Astrocyte of the hippocampus (primary cell): ENCODE data around the gene BOC.

Experiments used
- DNase-seq: peaks from one replicate; pipeline ENCODE4 v3.0.0; 2011; ENCODE audit warnings: low read depth, low spot score

BOC gene

DNA sequence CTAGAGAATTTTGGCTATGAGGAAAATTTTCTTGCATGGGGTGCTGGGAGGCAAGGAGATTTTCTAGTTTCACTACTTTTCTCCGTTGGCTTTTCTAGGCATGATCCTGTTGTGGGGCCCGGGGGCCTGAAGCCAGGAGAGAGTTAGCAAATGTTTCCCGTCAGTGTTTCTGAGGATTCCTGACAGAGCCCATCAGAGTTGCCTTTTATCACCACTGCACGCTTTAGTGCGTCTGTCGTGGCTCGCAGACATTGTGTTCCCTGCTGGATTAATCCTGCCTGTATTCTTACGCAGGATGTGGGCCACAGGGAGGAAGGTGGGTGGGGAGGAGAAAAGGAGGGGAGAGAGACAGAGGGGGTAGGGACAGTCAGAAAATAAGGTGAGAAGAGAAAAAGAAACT, 18.1 kb upstream of the BOC start:
- peak; percentile 23 for DNase-seq

DNA sequence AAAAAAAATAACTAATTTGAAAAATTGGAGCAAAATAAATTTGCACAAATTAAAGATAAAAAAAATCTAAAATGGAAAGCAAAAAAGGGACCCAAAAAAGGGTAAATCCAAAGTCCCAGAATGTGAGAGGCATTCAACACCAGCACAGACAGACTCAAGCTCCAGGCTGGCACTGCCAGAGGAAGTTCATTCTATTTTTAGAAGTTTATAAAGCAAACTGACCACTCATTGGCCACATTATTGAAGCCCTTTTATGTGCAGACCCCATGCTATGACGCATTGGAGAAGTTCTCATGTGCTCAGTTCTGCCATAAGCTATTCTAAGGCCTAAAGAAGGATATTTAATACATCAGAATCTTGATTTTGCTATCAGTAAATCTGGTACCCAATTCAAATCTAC, 17.6 kb upstream of the BOC start:
- peak; percentile 29 for DNase-seq

DNA sequence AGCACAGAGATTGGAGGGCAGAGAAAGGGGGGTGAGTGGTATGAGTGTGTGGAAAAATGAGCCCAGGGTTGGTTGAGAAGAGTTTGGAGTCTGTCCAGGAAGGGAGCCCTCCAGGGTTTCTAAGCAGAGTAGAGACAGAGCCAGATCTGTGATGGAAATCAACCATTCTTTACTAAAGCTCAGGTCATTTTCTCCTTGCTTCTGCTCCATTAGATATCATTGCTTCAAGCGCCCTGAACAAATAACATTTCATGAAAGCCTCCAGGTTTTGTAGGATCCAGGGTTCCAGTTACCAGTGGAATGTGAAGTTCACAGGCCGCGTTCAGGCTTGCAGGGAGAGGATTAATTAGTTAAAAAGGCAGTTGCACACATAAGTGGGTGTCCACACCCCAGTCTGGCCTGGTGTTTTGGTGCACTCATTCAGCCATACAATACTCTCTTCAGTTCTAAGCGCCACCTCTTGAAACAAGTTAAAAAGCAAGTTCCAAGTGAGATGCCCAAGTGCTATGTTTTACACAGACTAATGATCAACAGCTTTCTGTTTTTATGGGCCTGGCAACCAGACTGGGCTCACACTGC, 16.4 kb upstream of the BOC start:
- peak; percentile 63 for DNase-seq

DNA sequence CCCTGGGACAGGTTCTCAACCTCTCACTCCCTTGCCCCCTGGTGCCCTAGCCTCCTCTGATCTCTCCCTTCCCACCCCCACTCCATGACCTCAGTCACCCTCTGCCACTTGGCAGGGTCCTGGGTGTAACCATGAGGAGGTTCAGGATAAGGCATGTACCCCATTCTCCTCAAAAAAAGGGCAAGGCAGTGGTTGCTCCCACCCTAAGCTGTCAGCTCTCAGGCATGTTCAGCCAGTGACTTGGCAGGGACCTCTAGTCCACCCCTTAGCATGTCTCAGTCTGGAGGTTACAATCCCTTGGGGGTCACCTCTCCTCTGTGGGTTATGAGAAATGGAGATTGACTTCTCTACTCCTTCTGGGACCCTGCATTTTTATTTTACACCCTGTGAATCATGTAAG, 11.0 kb upstream of the BOC start:
- DNase-seq = no peak

DNA sequence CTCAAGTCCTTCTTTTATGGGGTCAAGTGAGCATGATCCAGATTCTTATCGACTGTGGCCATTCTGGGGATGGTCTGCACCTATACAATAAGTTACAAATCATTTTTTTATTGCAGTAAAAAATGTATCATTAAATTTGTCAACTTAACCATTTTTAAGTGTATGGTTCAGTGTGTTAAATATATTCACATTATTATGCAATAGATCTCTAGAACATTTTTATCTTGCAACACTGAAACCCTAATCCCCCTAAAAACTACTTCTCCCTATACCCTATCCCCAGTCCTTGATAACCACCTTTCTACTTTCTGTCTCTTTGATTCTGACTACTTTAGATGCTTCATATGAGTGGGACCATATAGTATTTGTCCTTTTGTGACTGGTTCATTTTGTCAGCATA, 10.4 kb upstream of the BOC start:
- no peak for DNase-seq

DNA sequence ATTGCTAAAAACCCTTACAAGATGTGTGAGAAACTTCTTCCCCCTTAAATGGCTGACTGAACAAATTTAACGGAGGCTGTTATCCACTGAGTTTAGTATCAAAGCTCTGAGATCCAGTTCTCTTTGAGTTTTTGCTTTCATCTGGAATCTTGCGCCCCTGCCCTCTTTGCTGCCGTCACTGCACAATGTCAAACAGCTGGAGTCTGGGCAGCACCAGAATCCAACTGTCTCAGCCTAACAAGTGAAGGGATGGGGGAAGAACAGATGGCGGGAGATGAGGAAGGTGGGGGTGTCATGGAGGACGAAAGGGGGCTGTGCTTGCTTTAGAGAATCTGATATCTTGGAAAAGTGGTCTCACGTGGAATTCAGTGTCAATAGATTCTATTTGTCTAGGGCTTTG, 7.0 kb upstream of the BOC start:
- DNase-seq = no peak

DNA sequence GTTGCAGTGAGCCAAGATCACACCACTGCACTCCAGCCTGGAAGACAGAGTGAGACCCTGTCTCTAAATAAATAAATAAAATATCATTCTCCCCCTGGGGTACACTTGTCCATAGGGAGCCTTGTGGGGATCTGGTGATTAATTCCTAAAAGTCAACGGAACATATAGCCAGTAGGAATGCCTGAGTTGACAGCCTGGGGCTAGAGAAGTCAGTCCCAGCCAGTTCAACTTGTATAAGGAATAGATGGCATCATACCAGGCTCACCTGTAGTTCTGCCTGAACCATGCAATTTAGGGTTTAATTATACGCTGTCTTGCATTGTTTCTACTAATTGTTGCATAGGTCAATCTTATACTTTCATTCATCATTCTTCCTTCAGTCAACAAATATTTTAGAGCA, 5.9 kb upstream of the BOC start:
- no peak for DNase-seq

DNA sequence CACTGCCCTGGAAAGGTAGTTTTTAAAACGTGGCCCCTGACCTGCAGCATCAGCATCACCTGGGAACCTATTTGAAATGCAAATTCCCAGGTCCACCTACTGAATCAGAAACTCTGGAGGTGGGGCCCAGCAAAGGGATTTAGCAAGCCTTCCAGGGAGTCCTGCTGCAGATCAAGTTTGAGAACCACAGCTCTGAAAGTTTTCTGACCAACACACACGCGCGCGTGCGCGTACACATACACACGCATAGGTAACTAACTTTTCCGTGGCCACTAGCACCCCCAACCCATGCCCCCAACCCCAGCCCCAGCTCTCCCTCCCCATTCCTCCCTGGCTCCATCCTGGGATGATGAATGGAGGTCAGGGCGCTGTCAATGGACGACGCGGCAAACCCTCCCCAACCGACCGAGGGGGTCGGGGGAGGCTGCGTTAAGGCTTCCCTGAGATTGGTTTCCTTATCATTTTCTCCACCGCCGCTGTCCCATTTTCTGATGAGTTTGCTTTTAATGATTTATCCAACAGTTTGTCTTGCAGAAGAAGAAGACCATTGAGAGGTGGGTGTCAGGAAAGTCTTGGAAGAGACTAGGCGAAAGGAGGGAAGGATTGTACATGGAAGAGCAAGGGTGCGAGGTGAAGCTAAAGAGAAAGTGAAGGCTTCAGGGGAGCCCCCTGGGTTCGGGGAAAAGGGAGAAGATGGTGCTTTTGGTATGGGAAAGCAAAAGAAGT, 590 bp upstream of the BOC start:
- peak; percentile 34 for DNase-seq

DNA sequence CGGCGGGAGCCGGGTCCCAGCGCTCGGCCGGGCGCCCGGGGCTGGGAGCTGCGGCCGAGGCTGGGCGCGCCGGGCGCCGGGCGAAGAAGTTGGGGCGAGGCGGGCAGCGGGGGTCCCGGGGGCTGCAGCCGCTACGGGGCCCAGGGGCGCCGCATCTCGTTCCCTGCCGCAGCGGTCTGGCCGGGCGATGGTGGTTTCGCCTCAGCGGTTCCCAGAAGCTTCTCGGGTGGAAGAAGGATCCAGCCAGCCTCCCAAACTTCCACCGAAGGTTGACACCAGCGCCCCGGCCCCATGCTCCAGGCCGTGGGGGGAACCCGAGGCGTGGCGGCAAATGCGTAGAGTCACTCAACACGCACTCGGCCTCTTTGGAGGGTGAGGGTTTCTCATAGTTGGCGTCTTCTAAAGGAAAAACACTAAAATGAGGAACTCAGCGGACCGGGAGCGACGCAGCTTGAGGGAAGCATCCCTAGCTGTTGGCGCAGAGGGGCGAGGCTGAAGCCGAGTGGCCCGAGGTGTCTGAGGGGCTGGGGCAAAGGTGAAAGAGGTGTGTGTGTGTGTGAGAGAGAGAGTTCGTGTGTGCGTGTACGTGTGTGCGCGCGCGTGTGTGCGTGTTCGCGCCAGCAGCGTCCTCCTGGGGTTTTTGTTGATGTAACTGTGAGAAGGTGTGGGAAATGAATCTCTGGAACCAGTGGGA, 940 bp downstream of the BOC start:
- peak; percentile 57 for DNase-seq

DNA sequence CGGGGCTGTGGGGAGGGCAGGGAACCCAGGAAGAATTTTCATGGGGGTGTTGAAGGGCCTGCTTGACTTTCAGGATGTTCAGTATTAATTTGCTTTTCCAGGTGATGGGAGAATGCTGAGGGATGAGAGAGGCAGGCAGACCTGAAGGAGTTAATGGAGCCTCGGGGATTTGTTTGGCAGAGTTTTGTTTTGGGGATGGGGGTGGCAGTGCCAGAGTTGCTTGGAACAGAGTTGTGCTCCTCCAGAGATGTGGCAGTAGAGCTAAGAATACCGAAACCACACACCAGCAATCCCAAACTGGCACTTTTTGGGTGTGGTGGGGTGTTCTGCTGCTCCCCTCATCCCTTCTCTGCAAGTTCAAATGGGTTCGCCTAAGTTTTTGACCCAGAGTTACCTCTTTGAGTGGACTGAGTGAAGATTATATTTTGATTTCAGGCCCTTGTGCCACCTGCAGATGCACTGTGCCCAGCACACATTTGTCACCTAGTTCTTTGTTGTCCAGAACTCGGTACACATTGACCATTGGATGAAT, 1.6 kb downstream of the BOC start:
- no peak for DNase-seq

DNA sequence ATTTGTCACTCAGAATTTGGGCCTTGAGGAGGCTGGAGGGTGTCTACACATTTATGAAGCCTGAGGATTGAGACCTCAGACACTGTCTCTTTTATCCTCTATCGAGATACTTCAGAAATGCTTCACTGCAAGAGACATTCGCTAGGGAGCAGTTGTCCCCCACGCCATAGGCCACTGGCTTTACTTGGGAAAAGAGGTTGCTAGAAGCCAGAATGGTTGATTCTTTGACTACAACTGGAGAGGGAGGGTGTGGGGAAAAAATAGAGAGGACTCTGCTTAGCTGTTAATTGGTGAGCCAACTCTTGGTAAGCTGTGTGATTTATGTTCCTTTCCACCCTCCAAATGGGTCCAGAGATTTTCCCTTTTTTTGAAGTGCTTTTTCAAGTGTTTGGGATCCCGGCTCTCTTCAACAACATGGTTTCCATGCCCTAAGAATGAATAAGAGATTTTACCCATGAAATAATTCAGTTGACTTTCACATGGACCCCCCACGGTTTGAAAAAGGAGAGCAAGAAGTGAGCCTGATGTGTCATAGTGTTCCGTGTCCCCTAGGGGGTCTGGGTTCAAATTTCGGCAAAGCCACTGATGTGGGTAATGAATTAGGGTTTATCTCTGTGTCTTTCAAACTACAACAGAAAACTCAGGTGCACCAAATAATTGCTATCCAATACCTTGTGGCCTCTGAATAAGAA, 2.7 kb downstream of the BOC start:
- no peak for DNase-seq

DNA sequence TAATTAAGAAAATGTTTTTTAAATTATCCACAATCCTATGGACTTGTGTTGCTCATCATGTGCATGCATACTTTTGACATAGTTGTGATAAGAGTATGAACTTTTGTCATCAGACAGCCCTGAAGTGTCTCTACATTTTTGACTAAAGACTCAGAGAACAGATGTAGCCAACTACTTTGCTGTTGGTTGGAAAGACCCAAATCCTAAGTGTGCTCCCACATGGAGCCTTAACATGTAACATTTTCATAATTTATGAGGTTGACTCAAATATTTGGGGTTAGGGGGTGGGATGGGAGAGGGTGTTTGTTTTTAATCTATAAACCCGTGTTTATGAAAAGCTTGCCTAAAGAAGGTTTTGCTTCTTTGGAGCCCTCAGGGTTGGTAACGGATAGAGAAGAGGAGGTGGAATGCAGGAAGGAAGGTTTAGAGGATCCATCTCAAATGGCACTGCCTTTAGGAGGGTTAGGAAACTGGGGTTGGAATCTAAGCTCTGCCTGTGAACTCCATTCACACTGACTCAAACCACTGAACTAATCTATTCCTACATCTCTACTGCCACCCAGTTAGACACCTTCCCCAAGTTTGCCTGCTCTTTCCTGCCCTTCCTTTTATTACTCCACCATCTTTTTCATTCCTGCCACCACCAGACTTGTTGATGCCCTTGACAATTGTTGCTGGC, 3.7 kb downstream of the BOC start:
- DNase-seq = no peak

DNA sequence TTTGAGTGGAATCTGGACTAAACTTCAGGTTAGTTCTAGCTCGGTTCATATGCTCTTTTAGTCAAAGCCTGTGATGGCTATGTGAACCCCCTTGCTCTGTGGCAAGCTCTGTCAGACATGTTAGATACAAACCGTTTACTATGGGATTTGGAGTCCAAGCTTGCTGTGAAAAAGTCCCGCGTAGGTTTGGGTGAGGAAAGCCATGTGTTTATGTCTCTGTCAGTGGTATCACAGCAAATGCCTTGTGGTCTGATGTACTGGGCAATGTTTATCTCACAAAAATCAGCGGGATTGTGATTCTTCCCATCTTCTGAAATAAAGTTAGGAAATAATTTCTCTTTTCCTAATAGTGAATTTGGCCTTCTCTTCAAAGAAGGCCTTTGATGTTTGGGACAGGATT, 5.0 kb downstream of the BOC start:
- no peak for DNase-seq

DNA sequence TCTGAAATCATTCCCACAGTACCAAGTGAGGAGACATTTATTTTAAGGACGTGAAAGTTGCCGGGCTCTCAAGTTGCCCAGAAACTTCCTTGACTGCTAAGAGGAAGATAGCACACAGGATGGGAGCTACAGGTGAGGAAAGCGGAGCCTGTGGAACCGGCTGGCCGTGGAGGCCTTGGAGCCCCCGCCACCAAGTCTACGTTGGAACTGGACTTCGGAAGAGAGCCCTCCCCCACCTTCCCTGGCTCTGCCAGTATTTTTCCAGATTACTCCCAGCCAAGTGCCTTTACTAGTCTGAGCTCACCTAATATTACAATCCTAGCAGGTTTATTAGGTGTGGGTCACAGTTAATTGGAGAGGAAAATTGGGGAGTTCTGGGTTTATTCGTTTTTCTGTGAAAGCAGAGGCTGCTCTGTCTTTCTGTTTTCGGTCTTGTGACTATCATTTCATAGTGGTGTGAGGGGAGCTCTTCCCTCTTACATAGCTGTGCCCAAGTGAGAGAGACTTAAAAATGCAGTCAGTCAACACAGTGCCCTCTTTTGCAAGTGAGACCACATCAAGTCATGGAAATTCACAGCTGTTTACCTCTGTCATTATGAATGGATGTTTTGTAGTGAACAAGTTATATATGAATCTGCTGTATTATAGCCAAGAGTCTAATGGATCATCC, 6.8 kb downstream of the BOC start:
- no peak for DNase-seq

DNA sequence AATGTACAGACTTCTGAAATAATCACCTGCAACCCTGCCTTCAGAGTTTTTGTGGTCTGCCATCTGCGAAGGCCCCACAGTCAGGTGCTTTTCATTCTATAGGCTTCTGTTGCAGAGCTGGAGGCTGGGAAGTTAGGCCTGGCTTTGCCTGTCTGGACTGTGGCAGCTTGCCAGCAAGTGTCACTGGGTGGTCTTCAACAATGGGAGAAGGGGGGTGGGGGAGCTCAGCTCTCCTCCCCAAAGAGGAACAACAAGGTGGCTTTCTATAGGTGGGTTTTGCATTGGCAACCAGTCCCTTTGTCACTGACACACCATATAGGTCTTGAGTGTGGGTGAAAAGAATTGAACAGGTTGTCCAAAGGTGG, 7.3 kb downstream of the BOC start:
- no peak for DNase-seq

DNA sequence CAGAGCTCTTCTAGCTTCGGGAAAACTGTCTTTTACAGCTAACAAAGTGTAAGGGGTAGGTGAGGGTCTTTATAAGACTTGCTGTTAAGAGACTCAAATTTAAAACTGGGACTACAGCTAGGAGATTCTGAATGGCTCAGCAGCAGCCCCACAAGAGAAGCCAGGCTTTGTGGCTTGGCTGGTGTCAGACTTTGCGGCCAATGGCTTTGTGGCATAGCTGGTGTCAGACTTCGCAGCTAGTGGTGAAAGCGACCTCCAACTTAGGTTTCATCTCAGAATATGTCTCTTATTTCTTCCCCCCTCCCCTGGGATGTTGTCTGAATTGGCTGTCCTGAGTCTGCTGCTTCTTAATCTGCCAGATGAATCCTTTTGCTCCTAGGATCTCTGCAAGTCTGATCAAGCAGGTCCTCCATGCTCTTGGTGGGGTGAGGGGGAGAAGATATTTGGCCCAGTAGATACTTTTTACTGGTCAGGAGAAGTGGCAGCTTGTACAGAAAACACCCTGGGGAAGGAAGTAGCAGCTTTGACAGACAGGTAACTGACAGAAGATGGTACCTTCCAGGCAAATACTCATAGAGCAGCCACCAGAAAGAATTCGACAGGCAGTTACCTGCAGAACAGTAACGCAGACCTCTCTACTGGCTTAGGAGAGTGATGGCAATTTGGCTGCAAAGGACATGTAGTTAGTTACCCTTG, 8.4 kb downstream of the BOC start:
- no peak for DNase-seq

DNA sequence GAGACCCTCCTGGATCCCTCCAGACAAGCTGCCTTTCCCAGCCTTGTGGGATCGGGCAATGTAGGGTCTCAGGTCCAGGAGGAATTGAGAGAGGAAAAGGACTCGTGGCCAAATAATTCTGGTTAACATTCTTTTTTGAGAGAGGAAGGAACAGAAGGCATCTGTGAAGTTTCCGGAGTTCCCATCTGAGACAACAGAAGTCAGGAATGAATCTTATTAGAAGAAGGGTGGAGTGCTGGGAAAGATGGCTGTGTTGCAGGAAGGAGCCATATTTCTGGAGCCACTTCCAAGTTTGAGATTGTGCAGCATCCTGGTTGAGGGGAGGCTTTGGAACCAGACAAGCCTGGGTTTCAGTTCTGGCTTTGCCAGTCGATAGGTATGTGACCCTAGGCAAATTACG, 9.4 kb downstream of the BOC start:
- no peak for DNase-seq

DNA sequence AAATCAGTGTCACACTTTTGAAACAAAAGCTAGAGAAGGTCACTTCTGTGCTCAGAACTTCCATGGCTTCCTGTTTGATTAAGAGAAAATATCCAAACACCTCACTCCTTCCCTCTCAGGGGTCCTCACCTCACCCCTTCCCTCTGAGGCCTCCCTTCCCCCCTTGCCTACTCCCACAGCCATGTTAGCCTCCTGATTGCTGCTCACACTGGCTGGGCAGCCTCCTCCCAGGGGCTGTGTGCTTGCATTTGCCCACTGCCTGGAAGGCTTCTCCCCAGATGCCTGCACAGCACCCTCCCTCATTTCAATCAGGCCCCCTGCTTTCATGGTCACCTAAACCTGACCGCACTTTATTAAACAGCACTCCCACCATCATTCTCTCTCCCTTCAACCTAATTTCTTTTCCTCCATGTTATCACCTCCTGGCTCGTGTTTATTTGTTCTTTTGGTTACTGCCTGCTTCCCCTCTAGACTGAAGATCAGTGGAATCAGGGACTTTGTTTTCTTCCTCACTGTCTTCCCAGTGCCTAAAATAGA, 10.4 kb downstream of the BOC start:
- no peak for DNase-seq

DNA sequence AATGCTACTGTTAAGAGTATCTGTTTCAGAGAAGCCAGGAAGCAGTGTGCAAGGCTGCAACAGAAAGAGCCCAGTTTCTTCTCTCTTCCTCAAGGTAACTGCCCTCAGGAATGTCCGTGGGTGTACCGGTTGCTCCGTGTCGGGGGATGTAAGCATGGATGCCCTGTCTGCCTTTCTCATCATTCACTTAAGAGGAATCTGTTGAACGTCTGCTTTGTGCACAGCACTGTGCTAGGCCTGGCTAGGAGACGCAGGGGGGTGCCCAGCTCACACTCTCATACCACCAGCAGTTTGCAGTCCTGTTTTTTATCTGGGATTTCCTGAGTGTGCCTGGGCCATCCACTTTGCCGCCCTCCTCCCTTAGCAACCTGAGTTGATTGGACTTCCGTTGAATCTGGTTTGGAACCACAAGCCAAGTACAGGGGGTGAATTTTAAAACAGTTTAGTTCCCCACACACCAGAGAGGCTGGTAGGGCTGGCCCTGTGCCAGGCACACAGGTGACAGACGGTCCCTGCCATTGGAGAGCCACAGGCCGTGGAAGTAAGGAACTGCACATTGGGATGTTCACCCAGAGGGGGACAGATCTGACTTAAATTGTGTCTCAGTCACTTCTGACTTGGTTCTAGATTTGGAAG, 11.2 kb downstream of the BOC start:
- no peak for DNase-seq
